HFFc6 (cell line): ENCODE data around the gene ADGRL1. TPM values are rescaled to one million over a fixed set of nuclear protein-coding genes. Genes with fewer than 3 reads are reported as not detected.
A peak's percentile ranks its signal among the peaks of the same experiment; 100 is the strongest.

ENCODE experiments used
- DNase-seq: peaks from one replicate; pipeline ENCODE4 v3.0.0-alpha.2; 2018
- H3K27ac Mint-ChIP-seq: 2 replicates; pipeline ENCODE4 v1.8.0; 2020; ENCODE audit warnings: mild to moderate bottlenecking, mixed read lengths
- H3K27me3 Mint-ChIP-seq: 2 replicates; pipeline ENCODE4 v1.8.0; 2021; ENCODE audit warnings: mild to moderate bottlenecking, moderate library complexity, mixed read lengths; ENCODE audit not compliant: insufficient read depth
- H3K36me3 Mint-ChIP-seq: 2 replicates; pipeline ENCODE4 v1.8.0; 2021; ENCODE audit warnings: low read depth, mixed read lengths
- H3K4me1 Mint-ChIP-seq: 2 replicates; pipeline ENCODE4 v1.8.0; 2020; ENCODE audit warnings: low read depth, mixed read lengths
- H3K4me3 Mint-ChIP-seq: 2 replicates; pipeline ENCODE4 v1.8.0; 2020; ENCODE audit warnings: mild to moderate bottlenecking, moderate library complexity, mixed read lengths
- H3K9me3 Mint-ChIP-seq: 2 replicates; pipeline ENCODE4 v1.8.0; 2020; ENCODE audit warnings: mild to moderate bottlenecking, mixed read lengths
- CTCF ChIP-seq: fragments of 200-600 bp; sonication (generic); IDR thresholded peaks from 2 replicates; pipeline ENCODE4 v1.5.0; 2021; ENCODE audit warnings: antibody characterized with exemption, mild to moderate bottlenecking
- total RNA-seq, 6 experiments: library from RNA; stranded (reverse); fragmentation: NEBNext Ultra II Directional; extraction: Animal tissue kit (Norgen Biotek cat#: 25700); gene quantifications; 2 replicates in 1 of 6; 3 replicates in 5 of 6; pipeline ENCODE4 v1.2.3, GENCODE V29; 2021

The ADGRL1 gene
- total RNA-seq, 6 experiments from 2014 or later = 1.6 to 2.9 (median 2.2) TPM

- peak overlapping the region; percentile 99 for H3K27ac Mint-ChIP-seq
- TF ChIP-seq CTCF = no peak
- peaks cover 30% of the 10 kb centered on the region for H3K4me1 Mint-ChIP-seq
- no peaks in the 10 kb centered on the region for H3K36me3 Mint-ChIP-seq
- H3K9me3 Mint-ChIP-seq = no peaks in the 10 kb centered on the region
- peaks cover 4% of the 10 kb centered on the region; the same call in 1 of the 2 replicates for H3K27me3 Mint-ChIP-seq
- no peak overlapping the region for H3K4me3 Mint-ChIP-seq
- no peak for DNase-seq
These were observed 86.1 kb downstream of the ADGRL1 start for GRCh38 chr19:14119644-14120496.

GRCh38 chr19:14119146-14119545, 86.8 kb downstream of the ADGRL1 start:
- peak overlapping the region; percentile 99 for H3K27ac Mint-ChIP-seq
- H3K36me3 Mint-ChIP-seq = no peaks in the 10 kb centered on the region
- H3K4me3 Mint-ChIP-seq = peak overlapping the region; percentile 89
- no peak for TF ChIP-seq CTCF
- no peak for DNase-seq
- H3K9me3 Mint-ChIP-seq = no peaks in the 10 kb centered on the region
- H3K27me3 Mint-ChIP-seq = peaks cover 4% of the 10 kb centered on the region; the same call in 1 of the 2 replicates
- H3K4me1 Mint-ChIP-seq = peaks cover 33% of the 10 kb centered on the region

GRCh38 chr19:14118165-14119051, 87.6 kb downstream of the ADGRL1 start:
- Mint-ChIP-seq H3K4me1 (peaks cover 40% of the 10 kb centered on the region), H3K4me3 (peak overlapping the region; percentile 89), H3K9me3 (no peaks in the 10 kb centered on the region), H3K36me3 (no peaks in the 10 kb centered on the region), H3K27ac (peak overlapping the region; percentile 99), H3K27me3 (peaks cover 4% of the 10 kb centered on the region; the same call in 1 of the 2 replicates)
- no peak for TF ChIP-seq CTCF
- peak; percentile 40 for DNase-seq

GRCh38 chr19:14117668-14118164, 88.3 kb downstream of the ADGRL1 start, which contains the start of gene PRKACA:
Gene PRKACA, minus strand, starts transcription at chr19:14117762. Its CDS starts 215 bp downstream, at chr19:14117547.
- peaks cover 46% of the 10 kb centered on the region for H3K4me1 Mint-ChIP-seq
- H3K9me3 Mint-ChIP-seq = no peaks in the 10 kb centered on the region
- peak within 1 kb of the TSS; percentile 90 for H3K4me3 Mint-ChIP-seq
- no peaks in the 10 kb centered on the region for H3K36me3 Mint-ChIP-seq
- no peak for TF ChIP-seq CTCF
- H3K27ac Mint-ChIP-seq = peak within 1 kb of the TSS; percentile 99
- H3K27me3 Mint-ChIP-seq = peaks cover 3% of the 10 kb centered on the region; the same call in 1 of the 2 replicates
- peak; percentile 99 for DNase-seq

GRCh38 chr19:14116918-14117578, 88.9 kb downstream of the ADGRL1 start:
- Mint-ChIP-seq H3K27me3 (0 out of 2 replicates have a peak, but pooled peaks cover 1% of the 10 kb centered on the region), H3K9me3 (no peaks in the 10 kb centered on the region), H3K4me3 (peak overlapping the region; percentile 90), H3K27ac (peak overlapping the region; percentile 65), H3K4me1 (peaks cover 48% of the 10 kb centered on the region), H3K36me3 (no peaks in the 10 kb centered on the region)
- DNase-seq = no peak
- TF ChIP-seq CTCF = 0 out of 2 replicates have a peak, but pooled peaks have one; percentile 9
